HCT116 (cell line): ENCODE data around the gene AOAH. TPM values are rescaled to one million over a fixed set of nuclear protein-coding genes. Genes with fewer than 3 reads are reported as not detected.

ENCODE experiments used
- ATAC-seq: fragments of 200-7000 bp; cut with Tn5 transposase; 2 replicates; pipeline ENCODE4 v1.9.1; 2020; ENCODE audit warnings: mild to moderate bottlenecking, moderate library complexity
- BruUV-seq: library from RNA; stranded (reverse); fragments of 400-500 nt; replicated peaks from 2 replicates; lab custom pipeline; 2021; lab: Mats Ljungman, UMichigan
- CTCF ChIA-PET: fragments of 300-600 bp; sonication (Branson Sonifier 250); formaldehyde crosslinking; loops from one replicate; lab custom pipeline; 2021; ENCODE audit warnings: antibody characterized with exemption; lab: Charles Lee
- POLR2A ChIA-PET: fragments of 300-600, 350-600 bp; sonication (Branson Sonifier 250); formaldehyde crosslinking; loops from one replicate; lab custom pipeline; 2021; ENCODE audit warnings: antibody characterized with exemption; lab: Charles Lee
- RAD21 ChIA-PET, 2 experiments: fragments of 300-600 bp; sonication (Branson Sonifier 250); formaldehyde crosslinking; loops; one replicate each; lab custom pipeline; 2023; ENCODE audit warnings: low total read pairs in 2 of 2; ENCODE audit not compliant: uncharacterized antibody in 2 of 2, unreplicated experiment in 2 of 2, low non-redundant PET in 1 of 2; lab: Charles Lee
- DNase-seq: peaks from one replicate; pipeline ENCODE4 v3.0.0-alpha.2; 2010; ENCODE audit warnings: low read depth, low spot score
- H2AFZ ChIP-seq: fragments of 200-600 bp; shearing (Covaris generic), sonication (generic); 2 replicates; pipeline ENCODE4 v1.6.1; 2017; ENCODE audit warnings: low read depth, mixed run types, mixed read lengths, antibody characterized with exemption, low read length; ENCODE audit not compliant: poor library complexity, severe bottlenecking
- H3K27ac ChIP-seq: 2 replicates; pipeline ENCODE4 v1.5.1; 2012; ENCODE audit warnings: low read depth, low read length
- H3K27me3 ChIP-seq: fragments of 200-600 bp; sonication (generic); 2 replicates; pipeline ENCODE4 v1.6.1; 2016; ENCODE audit warnings: mixed run types, low read length, mixed read lengths; ENCODE audit not compliant: insufficient read depth
- H3K36me3 ChIP-seq, 2 experiments: fragments of 200-500 bp in 1 of 2; fragments of 200-600 bp in 1 of 2; sonication (Bioruptor generic) in 1 of 2; sonication (generic) in 1 of 2; 2 replicates each; pipeline versions ENCODE4 v1.5.1 to v1.6.1; 2014 to 2016; ENCODE audit warnings: low read length in 2 of 2, inconsistent platforms in 1 of 2, mixed read lengths in 1 of 2, mixed run types in 1 of 2; ENCODE audit not compliant: insufficient read depth in 2 of 2, control insufficient read depth in 1 of 2
- H3K4me1 ChIP-seq, 2 experiments: fragments of 200-600 bp in 1 of 2; sonication (generic) in 1 of 2; 2 replicates each; pipeline versions ENCODE4 v1.5.1 to v1.6.1; 2012 to 2017; ENCODE audit warnings: low read length in 2 of 2, inconsistent platforms in 1 of 2, mild to moderate bottlenecking in 1 of 2, mixed read lengths in 1 of 2, mixed run types in 1 of 2, moderate library complexity in 1 of 2; ENCODE audit not compliant: insufficient read depth in 2 of 2, control insufficient read depth in 1 of 2
- H3K4me2 ChIP-seq: fragments of 200-600 bp; sonication (generic); 2 replicates; pipeline ENCODE4 v1.6.1; 2017; ENCODE audit warnings: mixed run types, low read length, mixed read lengths
- H3K4me3 ChIP-seq, 2 experiments: fragments of 200-600 bp in 1 of 2; sonication (generic) in 1 of 2; replicated peaks in 1 of 2; 2 replicates each; pipeline ENCODE4 v1.5.1; 2011 to 2016; ENCODE audit warnings: low read length in 2 of 2, control low read depth in 1 of 2, low read depth in 1 of 2, mild to moderate bottlenecking in 1 of 2, mixed read lengths in 1 of 2, mixed run types in 1 of 2
- H3K79me2 ChIP-seq: fragments of 200-600 bp; sonication (generic); 2 replicates; pipeline ENCODE4 v1.6.1; 2017; ENCODE audit warnings: mild to moderate bottlenecking, mixed run types, low read length, moderate library complexity, mixed read lengths; ENCODE audit not compliant: insufficient read depth
- H3K9ac ChIP-seq: fragments of 200-600 bp; sonication (generic); 2 replicates; pipeline ENCODE4 v1.6.1; 2016; ENCODE audit warnings: low read length, mixed read lengths
- H3K9me2 ChIP-seq: fragments of 200-600 bp; sonication (generic), shearing (Covaris generic); 2 replicates; pipeline ENCODE4 v1.6.1; 2017; ENCODE audit warnings: mixed run types, mild to moderate bottlenecking, moderate library complexity; ENCODE audit not compliant: insufficient read depth
- H3K9me3 ChIP-seq, 2 experiments: fragments of 200-500 bp in 1 of 2; fragments of 200-600 bp in 1 of 2; sonication (Bioruptor generic) in 1 of 2; sonication (generic) in 1 of 2; 2 replicates each; pipeline ENCODE4 v1.6.1; 2014 to 2017; ENCODE audit warnings: low read length in 2 of 2, mixed read lengths in 2 of 2, inconsistent platforms in 1 of 2, low read depth in 1 of 2, mild to moderate bottlenecking in 1 of 2, mixed run types in 1 of 2, moderate library complexity in 1 of 2; ENCODE audit not compliant: control insufficient read depth in 1 of 2, insufficient read depth in 1 of 2
- H4K20me1 ChIP-seq: fragments of 200-600 bp; sonication (generic), shearing (Covaris generic); 2 replicates; pipeline ENCODE4 v1.6.1; 2017; ENCODE audit warnings: mixed run types, mild to moderate bottlenecking, moderate library complexity; ENCODE audit not compliant: insufficient read depth
- ATF3 ChIP-seq: IDR thresholded peaks from 2 replicates; pipeline ENCODE4 v1.6.1; 2012
- CBX3 ChIP-seq: IDR thresholded peaks from 2 replicates; pipeline ENCODE4 v1.6.1; 2012; ENCODE audit warnings: low read depth
- CEBPB ChIP-seq: IDR thresholded peaks from 2 replicates; pipeline ENCODE4 v1.6.1; 2012; ENCODE audit warnings: low read depth
- CTCF ChIP-seq, 3 experiments: fragments of 200-600 bp in 1 of 3; sonication (generic) in 1 of 3; IDR thresholded peaks in 2 of 3; conservative IDR thresholded peaks in 1 of 3; 2 replicates each; pipeline ENCODE4 v1.5.1; 2012 to 2017; ENCODE audit warnings: low read depth in 2 of 3, low read length in 2 of 3, antibody characterized with exemption in 1 of 3, borderline replicate concordance in 1 of 3, control low read depth in 1 of 3, mild to moderate bottlenecking in 1 of 3, mixed read lengths in 1 of 3, mixed run types in 1 of 3, moderate library complexity in 1 of 3; ENCODE audit not compliant: insufficient read depth in 1 of 3
- ELF1 ChIP-seq: IDR thresholded peaks from 2 replicates; pipeline ENCODE4 v1.6.1; 2012; ENCODE audit warnings: low read depth, borderline replicate concordance
- EZH2 ChIP-seq: fragments of 200-600 bp; sonication (generic); IDR thresholded peaks from 2 replicates; pipeline ENCODE4 v1.6.1; 2017; ENCODE audit warnings: antibody characterized with exemption, mixed run types
- EZH2phosphoT487 ChIP-seq: fragments of 200-600 bp; IDR thresholded peaks from 2 replicates; pipeline ENCODE4 v1.6.1; 2018; ENCODE audit warnings: antibody characterized with exemption, borderline replicate concordance
- JUND ChIP-seq: IDR thresholded peaks from 2 replicates; pipeline ENCODE4 v1.6.1; 2012
- MAX ChIP-seq: IDR thresholded peaks from 2 replicates; pipeline ENCODE4 v1.6.1; 2012
- POLR2AphosphoS5 ChIP-seq: IDR thresholded peaks from 2 replicates; pipeline ENCODE4 v1.6.1; 2011; ENCODE audit warnings: mild to moderate bottlenecking, low read depth, low read length, moderate library complexity
- SIN3A ChIP-seq: IDR thresholded peaks from 2 replicates; pipeline ENCODE4 v1.6.1; 2012; ENCODE audit warnings: low read depth
- SP1 ChIP-seq: IDR thresholded peaks from 2 replicates; pipeline ENCODE4 v1.6.1; 2012; ENCODE audit warnings: low read depth
- SRF ChIP-seq: IDR thresholded peaks from 2 replicates; pipeline ENCODE4 v1.6.1; 2012; ENCODE audit warnings: low read depth
- TCF7L2 ChIP-seq: IDR thresholded peaks from 2 replicates; pipeline ENCODE4 v1.7.0; 2011; ENCODE audit warnings: borderline replicate concordance, inconsistent platforms; ENCODE audit not compliant: insufficient read depth, insufficient read length; ENCODE audit errors: extremely low read depth
- ZFX ChIP-seq: fragments of 450-650 bp; IDR thresholded peaks from 2 replicates; pipeline ENCODE4 v1.6.1; 2017
- intact Hi-C: fragments of 100-400 bp; cut with micrococcal nuclease; formaldehyde crosslinking; loops from 2 replicates; pipeline ENCODE4 v1.10.0; 2022
- total RNA-seq: library from RNA; stranded (reverse); gene quantifications from one replicate; pipeline ENCODE4 v1.2.1, GENCODE V29; 2021; ENCODE audit not compliant: unreplicated experiment
- TF ChIP-seq, protein P1 (sequence below): IDR thresholded peaks from 2 replicates; pipeline ENCODE4 v1.6.1; 2011; ENCODE audit warnings: mild to moderate bottlenecking, low read length, moderate library complexity; ENCODE audit not compliant: insufficient replicate concordance; ENCODE audit errors: extremely low read depth
- TF ChIP-seq, protein P2 (sequence below): IDR thresholded peaks from 2 replicates; pipeline ENCODE4 v1.6.1; 2012; ENCODE audit warnings: low read depth

Gene AOAH
- total RNA-seq, 1 experiment from 2014 or later = 1.1 TPM

GRCh38 chr7:36747280-36748016, 23.2 kb upstream of the AOAH start:
- no peak for ATAC-seq
- no TSS peak for BruUV-seq
- intact Hi-C loops = no loop called here

More at GRCh38 chr7:36747280-36748016, 23.2 kb upstream of the AOAH start:
- DNase-seq = no peak
- H3K4me2 ChIP-seq = no peak overlapping the region
- no peak overlapping the region for H3K27ac ChIP-seq
- no peaks in the 10 kb centered on the region for H3K79me2 ChIP-seq
- ChIA-PET CTCF (no interaction called here), RAD21 (no interaction called here), POLR2A (no interaction called here)
- H3K9me2 ChIP-seq = no peaks in the 10 kb centered on the region; the same call in 1 of the 2 replicates
- H3K9me3 ChIP-seq = no peaks in the 10 kb centered on the region
- H3K4me3 ChIP-seq = no peak overlapping the region
- no peak overlapping the region for H2AFZ ChIP-seq
- H3K36me3 ChIP-seq = no peaks in the 10 kb centered on the region
- TF ChIP-seq ATF3 = no peak
- no peak for TF ChIP-seq EZH2
- no peak for TF ChIP-seq CBX3
- TF ChIP-seq EZH2phosphoT487 = no peak
- TF ChIP-seq JUND = no peak
- TF ChIP-seq TCF7L2 = no peak
- TF ChIP-seq SP1 = no peak
- TF ChIP-seq, protein P1, sequence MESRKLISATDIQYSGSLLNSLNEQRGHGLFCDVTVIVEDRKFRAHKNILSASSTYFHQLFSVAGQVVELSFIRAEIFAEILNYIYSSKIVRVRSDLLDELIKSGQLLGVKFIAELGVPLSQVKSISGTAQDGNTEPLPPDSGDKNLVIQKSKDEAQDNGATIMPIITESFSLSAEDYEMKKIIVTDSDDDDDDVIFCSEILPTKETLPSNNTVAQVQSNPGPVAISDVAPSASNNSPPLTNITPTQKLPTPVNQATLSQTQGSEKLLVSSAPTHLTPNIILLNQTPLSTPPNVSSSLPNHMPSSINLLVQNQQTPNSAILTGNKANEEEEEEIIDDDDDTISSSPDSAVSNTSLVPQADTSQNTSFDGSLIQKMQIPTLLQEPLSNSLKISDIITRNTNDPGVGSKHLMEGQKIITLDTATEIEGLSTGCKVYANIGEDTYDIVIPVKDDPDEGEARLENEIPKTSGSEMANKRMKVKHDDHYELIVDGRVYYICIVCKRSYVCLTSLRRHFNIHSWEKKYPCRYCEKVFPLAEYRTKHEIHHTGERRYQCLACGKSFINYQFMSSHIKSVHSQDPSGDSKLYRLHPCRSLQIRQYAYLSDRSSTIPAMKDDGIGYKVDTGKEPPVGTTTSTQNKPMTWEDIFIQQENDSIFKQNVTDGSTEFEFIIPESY = no peak
- no peak for TF ChIP-seq CTCF (IDR thresholded peaks at IDR 0.05 in 2 of 3, conservative IDR thresholded peaks at IDR 0.05 in 1 of 3; ENCODE audit: borderline replicate concordance in 1 of 3, insufficient read depth in 1 of 3, low read depth in 2 of 3, low read length in 2 of 3)
- TF ChIP-seq CEBPB = no peak
- TF ChIP-seq, protein P2, sequence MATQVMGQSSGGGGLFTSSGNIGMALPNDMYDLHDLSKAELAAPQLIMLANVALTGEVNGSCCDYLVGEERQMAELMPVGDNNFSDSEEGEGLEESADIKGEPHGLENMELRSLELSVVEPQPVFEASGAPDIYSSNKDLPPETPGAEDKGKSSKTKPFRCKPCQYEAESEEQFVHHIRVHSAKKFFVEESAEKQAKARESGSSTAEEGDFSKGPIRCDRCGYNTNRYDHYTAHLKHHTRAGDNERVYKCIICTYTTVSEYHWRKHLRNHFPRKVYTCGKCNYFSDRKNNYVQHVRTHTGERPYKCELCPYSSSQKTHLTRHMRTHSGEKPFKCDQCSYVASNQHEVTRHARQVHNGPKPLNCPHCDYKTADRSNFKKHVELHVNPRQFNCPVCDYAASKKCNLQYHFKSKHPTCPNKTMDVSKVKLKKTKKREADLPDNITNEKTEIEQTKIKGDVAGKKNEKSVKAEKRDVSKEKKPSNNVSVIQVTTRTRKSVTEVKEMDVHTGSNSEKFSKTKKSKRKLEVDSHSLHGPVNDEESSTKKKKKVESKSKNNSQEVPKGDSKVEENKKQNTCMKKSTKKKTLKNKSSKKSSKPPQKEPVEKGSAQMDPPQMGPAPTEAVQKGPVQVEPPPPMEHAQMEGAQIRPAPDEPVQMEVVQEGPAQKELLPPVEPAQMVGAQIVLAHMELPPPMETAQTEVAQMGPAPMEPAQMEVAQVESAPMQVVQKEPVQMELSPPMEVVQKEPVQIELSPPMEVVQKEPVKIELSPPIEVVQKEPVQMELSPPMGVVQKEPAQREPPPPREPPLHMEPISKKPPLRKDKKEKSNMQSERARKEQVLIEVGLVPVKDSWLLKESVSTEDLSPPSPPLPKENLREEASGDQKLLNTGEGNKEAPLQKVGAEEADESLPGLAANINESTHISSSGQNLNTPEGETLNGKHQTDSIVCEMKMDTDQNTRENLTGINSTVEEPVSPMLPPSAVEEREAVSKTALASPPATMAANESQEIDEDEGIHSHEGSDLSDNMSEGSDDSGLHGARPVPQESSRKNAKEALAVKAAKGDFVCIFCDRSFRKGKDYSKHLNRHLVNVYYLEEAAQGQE = no peak
- TF ChIP-seq SIN3A = no peak
- no peak for TF ChIP-seq ZFX
- TF ChIP-seq MAX = no peak
- TF ChIP-seq POLR2AphosphoS5 = no peak
- no peak for TF ChIP-seq SRF
- no peak for TF ChIP-seq ELF1
- H4K20me1 ChIP-seq = no peaks in the 10 kb centered on the region
- no peaks in the 10 kb centered on the region for H3K4me1 ChIP-seq
- H3K9ac ChIP-seq = no peak overlapping the region
- H3K27me3 ChIP-seq = peaks cover 11% of the 10 kb centered on the region
